ENCODE measurements around the gene CD8B. TPM values are rescaled to one million over a fixed set of nuclear protein-coding genes. Genes with fewer than 3 reads are reported as not detected.

The CD8B gene
- total RNA-seq, 1 experiment from 2014 or later: not detected

- no peaks in the 10 kb centered on the region for H3K27me3 ChIP-seq
- no peak overlapping the region for H3K27ac ChIP-seq
- H3K4me3 ChIP-seq: no peak overlapping the region
- no peaks in the 10 kb centered on the region for H3K4me1 ChIP-seq
- H3K9me3 ChIP-seq (replicated peaks): peaks cover 7% of the 10 kb centered on the region; the same call in 1 of the 2 replicates
- DNase-seq: no peak
- H3K36me3 ChIP-seq: no peaks in the 10 kb centered on the region
Measured at GRCh38 chr2:86793752-86794151, 67.9 kb downstream of the CD8B start.

GRCh38 chr2:86791573-86791972 is 70.1 kb downstream of the CD8B start:
- DNase-seq: no peak
- H3K27me3 ChIP-seq: no peaks in the 10 kb centered on the region

GRCh38 chr2:86790676-86791572 is 70.8 kb downstream of the CD8B start, which contains the start of gene CD8A:
CD8A (minus strand) TSS chr2:86790913; CDS start chr2:86790825, 88 bp downstream.
- H3K4me1 ChIP-seq: no peaks in the 10 kb centered on the region
- DNase-seq: no peak
- no peak within 1 kb of the TSS for H3K4me3 ChIP-seq
- H3K27me3 ChIP-seq: no peaks in the 10 kb centered on the region
- H3K27ac ChIP-seq: no peak within 1 kb of the TSS
- no peaks in the 10 kb centered on the region for H3K36me3 ChIP-seq
- no peaks in the 10 kb centered on the region for H3K9me3 ChIP-seq (replicated peaks)

More at GRCh38 chr2:86791573-86791972, 70.1 kb downstream of the CD8B start:
- Histone ChIP-seq H3K4me3 (no peak overlapping the region), H3K27ac (no peak overlapping the region), H3K4me1 (no peaks in the 10 kb centered on the region), H3K36me3 (no peaks in the 10 kb centered on the region), H3K9me3 (replicated peaks) (0 out of 2 replicates have a peak, but pooled peaks cover 3% of the 10 kb centered on the region)

GRCh38 chr2:86790134-86790675 is 71.5 kb downstream of the CD8B start:
- Histone ChIP-seq H3K4me3 (no peak overlapping the region), H3K27ac (no peak overlapping the region), H3K9me3 (replicated peaks) (no peaks in the 10 kb centered on the region), H3K27me3 (no peaks in the 10 kb centered on the region), H3K36me3 (no peaks in the 10 kb centered on the region), H3K4me1 (no peaks in the 10 kb centered on the region)
- no peak for DNase-seq

- Histone ChIP-seq H3K27me3 (no peaks in the 10 kb centered on the region), H3K4me3 (no peak overlapping the region), H3K4me1 (no peaks in the 10 kb centered on the region), H3K36me3 (no peaks in the 10 kb centered on the region), H3K27ac (no peak overlapping the region), H3K9me3 (replicated peaks) (no peaks in the 10 kb centered on the region)
- no peak for DNase-seq
Measured at GRCh38 chr2:86789687-86790133, 72.0 kb downstream of the CD8B start.

- Histone ChIP-seq H3K27me3 (no peaks in the 10 kb centered on the region), H3K4me3 (no peak overlapping the region), H3K36me3 (no peaks in the 10 kb centered on the region), H3K9me3 (replicated peaks) (no peaks in the 10 kb centered on the region), H3K27ac (no peak overlapping the region), H3K4me1 (no peaks in the 10 kb centered on the region)
- no peak for DNase-seq
Measured at GRCh38 chr2:86788881-86789686, 72.6 kb downstream of the CD8B start.

GRCh38 chr2:86788165-86788564 is 73.5 kb downstream of the CD8B start:
- no peak overlapping the region for H3K27ac ChIP-seq
- H3K4me1 ChIP-seq: no peaks in the 10 kb centered on the region
- no peak for DNase-seq
- H3K4me3 ChIP-seq: no peak overlapping the region
- no peaks in the 10 kb centered on the region for H3K9me3 ChIP-seq (replicated peaks)
- H3K36me3 ChIP-seq: no peaks in the 10 kb centered on the region
- no peaks in the 10 kb centered on the region for H3K27me3 ChIP-seq

GRCh38 chr2:86787736-86788135 is 74.0 kb downstream of the CD8B start:
- Histone ChIP-seq H3K27me3 (no peaks in the 10 kb centered on the region), H3K36me3 (no peaks in the 10 kb centered on the region), H3K9me3 (replicated peaks) (no peaks in the 10 kb centered on the region), H3K4me3 (no peak overlapping the region), H3K4me1 (no peaks in the 10 kb centered on the region), H3K27ac (no peak overlapping the region)
- peak in 1 of 2 experiments; percentile 15 for DNase-seq

GRCh38 chr2:86786001-86786536 is 75.6 kb downstream of the CD8B start:
- H3K36me3 ChIP-seq: no peaks in the 10 kb centered on the region
- no peak for DNase-seq
- no peak overlapping the region for H3K27ac ChIP-seq
- no peaks in the 10 kb centered on the region for H3K4me1 ChIP-seq
- no peaks in the 10 kb centered on the region for H3K27me3 ChIP-seq
- H3K9me3 ChIP-seq (replicated peaks): no peaks in the 10 kb centered on the region
- H3K4me3 ChIP-seq: no peak overlapping the region

- Histone ChIP-seq H3K9me3 (replicated peaks) (no peaks in the 10 kb centered on the region), H3K4me1 (no peaks in the 10 kb centered on the region), H3K27ac (no peak overlapping the region), H3K4me3 (no peak overlapping the region), H3K36me3 (no peaks in the 10 kb centered on the region), H3K27me3 (no peaks in the 10 kb centered on the region)
- DNase-seq: no peak
Measured at GRCh38 chr2:86785456-86785855, 76.2 kb downstream of the CD8B start.

- no peak for DNase-seq
- no peaks in the 10 kb centered on the region for H3K27me3 ChIP-seq
- no peaks in the 10 kb centered on the region for H3K36me3 ChIP-seq
- H3K9me3 ChIP-seq (replicated peaks): no peaks in the 10 kb centered on the region
- H3K4me3 ChIP-seq: no peak overlapping the region
- no peaks in the 10 kb centered on the region for H3K4me1 ChIP-seq
- H3K27ac ChIP-seq: no peak overlapping the region
Measured at GRCh38 chr2:86783615-86784339, 77.9 kb downstream of the CD8B start.

GRCh38 chr2:86782748-86783147 is 78.9 kb downstream of the CD8B start:
- DNase-seq: no peak

GRCh38 chr2:86781363-86781762 is 80.3 kb downstream of the CD8B start:
- Histone ChIP-seq H3K9me3 (replicated peaks) (no peaks in the 10 kb centered on the region), H3K4me1 (no peaks in the 10 kb centered on the region), H3K4me3 (no peak overlapping the region), H3K27ac (no peak overlapping the region), H3K36me3 (no peaks in the 10 kb centered on the region), H3K27me3 (no peaks in the 10 kb centered on the region)
- DNase-seq: no peak

More at GRCh38 chr2:86782748-86783147, 78.9 kb downstream of the CD8B start:
- H3K36me3 ChIP-seq: no peaks in the 10 kb centered on the region
- H3K4me1 ChIP-seq: no peaks in the 10 kb centered on the region
- no peaks in the 10 kb centered on the region for H3K27me3 ChIP-seq
- H3K9me3 ChIP-seq (replicated peaks): no peaks in the 10 kb centered on the region
- H3K27ac ChIP-seq: no peak overlapping the region
- H3K4me3 ChIP-seq: no peak overlapping the region

GRCh38 chr2:86779971-86780370 is 81.7 kb downstream of the CD8B start:
- Histone ChIP-seq H3K27ac (no peak overlapping the region), H3K36me3 (0 out of 2 replicates have a peak, but pooled peaks cover under 1% of the 10 kb centered on the region), H3K4me3 (no peak overlapping the region), H3K9me3 (replicated peaks) (no peaks in the 10 kb centered on the region), H3K27me3 (no peaks in the 10 kb centered on the region), H3K4me1 (no peaks in the 10 kb centered on the region)
- no peak for DNase-seq

Data from SJCRH30 (cell line).